Measurements from ENCODE around the gene C10orf105.

Gene C10orf105

GRCh38 chr10:71752391-71753090 is 33.0 kb upstream of the C10orf105 start:
- Mint-ChIP-seq H3K4me1 (peaks cover 86% of the 10 kb centered on the region), H3K9me3 (no peaks in the 10 kb centered on the region), H3K36me3 (ENCODE audit: low read depth) (no peaks in the 10 kb centered on the region), H3K4me3 (no peak overlapping the region), H3K27ac (no peak overlapping the region), H3K27me3 (ENCODE audit: low read depth, poor library complexity) (peaks cover 4% of the 10 kb centered on the region)
- TF ChIP-seq CTCF (IDR thresholded peaks at IDR 0.05): no peak
- DNase-seq: no peak

GRCh38 chr10:71751515-71752224 is 32.1 kb upstream of the C10orf105 start:
- no peak overlapping the region for H3K27ac Mint-ChIP-seq
- H3K4me3 Mint-ChIP-seq: no peak overlapping the region
- no peaks in the 10 kb centered on the region for H3K9me3 Mint-ChIP-seq
- no peaks in the 10 kb centered on the region for H3K36me3 Mint-ChIP-seq (ENCODE audit: low read depth)
- no peak for DNase-seq
- H3K4me1 Mint-ChIP-seq: peaks cover 86% of the 10 kb centered on the region
- H3K27me3 Mint-ChIP-seq (ENCODE audit: low read depth, poor library complexity): no peaks in the 10 kb centered on the region
- no peak for TF ChIP-seq CTCF (IDR thresholded peaks at IDR 0.05)

- Mint-ChIP-seq H3K27ac (no peak overlapping the region), H3K36me3 (ENCODE audit: low read depth) (no peaks in the 10 kb centered on the region), H3K9me3 (no peaks in the 10 kb centered on the region), H3K4me1 (peaks cover 86% of the 10 kb centered on the region), H3K27me3 (ENCODE audit: low read depth, poor library complexity) (no peaks in the 10 kb centered on the region), H3K4me3 (no peak overlapping the region)
- TF ChIP-seq CTCF (IDR thresholded peaks at IDR 0.05): no peak
- no peak for DNase-seq
These were observed 31.4 kb upstream of the C10orf105 start for GRCh38 chr10:71750986-71751385.

GRCh38 chr10:71750124-71750841 is 30.7 kb upstream of the C10orf105 start:
- Mint-ChIP-seq H3K27ac (no peak overlapping the region), H3K36me3 (ENCODE audit: low read depth) (no peaks in the 10 kb centered on the region), H3K27me3 (ENCODE audit: low read depth, poor library complexity) (no peaks in the 10 kb centered on the region), H3K4me1 (peaks cover 83% of the 10 kb centered on the region), H3K9me3 (no peaks in the 10 kb centered on the region), H3K4me3 (no peak overlapping the region)
- TF ChIP-seq CTCF (IDR thresholded peaks at IDR 0.05): no peak
- DNase-seq: no peak

- no peaks in the 10 kb centered on the region for H3K27me3 Mint-ChIP-seq (ENCODE audit: low read depth, poor library complexity)
- H3K36me3 Mint-ChIP-seq (ENCODE audit: low read depth): no peaks in the 10 kb centered on the region
- DNase-seq: no peak
- H3K9me3 Mint-ChIP-seq: no peaks in the 10 kb centered on the region
- H3K27ac Mint-ChIP-seq: no peak overlapping the region
- TF ChIP-seq CTCF (IDR thresholded peaks at IDR 0.05): no peak
- peaks cover 76% of the 10 kb centered on the region for H3K4me1 Mint-ChIP-seq
- H3K4me3 Mint-ChIP-seq: no peak overlapping the region
These were observed 29.8 kb upstream of the C10orf105 start for GRCh38 chr10:71749396-71749795.
